K562 (cell line): ENCODE measurements around the gene UBE2R2.

ENCODE experiments used
- FOXP4 ChIP-seq: sonication (generic); formaldehyde crosslinking; IDR thresholded peaks from 2 replicates; pipeline ENCODE4 v1.8.0; 2022; ENCODE audit warnings: mild to moderate bottlenecking, missing genetic modification reagents, borderline replicate concordance
- HDAC6 ChIP-seq: IDR thresholded peaks from 2 replicates; pipeline ENCODE4 v1.6.1; 2012; ENCODE audit warnings: low read depth, mild to moderate bottlenecking, control low read depth, inconsistent platforms, low read length, moderate library complexity
- JUND ChIP-seq, 2 experiments: IDR thresholded peaks; 2 replicates in 1 of 2; 3 replicates in 1 of 2; pipeline ENCODE4 v1.6.1; 2011; ENCODE audit warnings: borderline replicate concordance in 2 of 2, low read depth in 2 of 2, low read length in 2 of 2, improper control_type of control experiment in 1 of 2, missing biosample characterization in 1 of 2, missing genetic modification characterization in 1 of 2, missing genetic modification reagents in 1 of 2
- POLR2A ChIP-seq: fragments of 450-650 bp; conservative IDR thresholded peaks from 2 replicates; pipeline ENCODE4 v1.6.1; 2016
- SP2 ChIP-seq: IDR thresholded peaks from 2 replicates; pipeline ENCODE4 v1.6.1; 2011; ENCODE audit warnings: mild to moderate bottlenecking, low read depth, low read length, moderate library complexity; ENCODE audit not compliant: poor library complexity, severe bottlenecking; ENCODE audit errors: extremely low read depth
- ZC3H4 ChIP-seq: sonication (generic); formaldehyde crosslinking; IDR thresholded peaks from 2 replicates; pipeline ENCODE4 v1.9.0; 2021; ENCODE audit warnings: missing genetic modification reagents, borderline replicate concordance
- TF ChIP-seq, protein P1 (sequence below): fragments of 150-350 bp; IDR thresholded peaks from 2 replicates; pipeline ENCODE4 v1.6.1; 2014; ENCODE audit warnings: low read depth, mild to moderate bottlenecking, low read length, borderline replicate concordance
- TF ChIP-seq, protein P2 (sequence below): fragments of 150-350 bp; conservative IDR thresholded peaks from 2 replicates; pipeline ENCODE4 v1.6.1; 2014; ENCODE audit warnings: low read length

- TF ChIP-seq POLR2A (no peak), SP2 (no peak), FOXP4 (CRISPR knock-in tag) (no peak), HDAC6 (no peak), ZC3H4 (no peak), JUND (IDR thresholded peaks at IDR 0.05; ENCODE audit: borderline replicate concordance, low read depth, low read length) (no peak), JUND (tag; IDR thresholded peaks at IDR 0.05; ENCODE audit: borderline replicate concordance, low read depth, low read length) (no peak)
- TF ChIP-seq, protein P1, sequence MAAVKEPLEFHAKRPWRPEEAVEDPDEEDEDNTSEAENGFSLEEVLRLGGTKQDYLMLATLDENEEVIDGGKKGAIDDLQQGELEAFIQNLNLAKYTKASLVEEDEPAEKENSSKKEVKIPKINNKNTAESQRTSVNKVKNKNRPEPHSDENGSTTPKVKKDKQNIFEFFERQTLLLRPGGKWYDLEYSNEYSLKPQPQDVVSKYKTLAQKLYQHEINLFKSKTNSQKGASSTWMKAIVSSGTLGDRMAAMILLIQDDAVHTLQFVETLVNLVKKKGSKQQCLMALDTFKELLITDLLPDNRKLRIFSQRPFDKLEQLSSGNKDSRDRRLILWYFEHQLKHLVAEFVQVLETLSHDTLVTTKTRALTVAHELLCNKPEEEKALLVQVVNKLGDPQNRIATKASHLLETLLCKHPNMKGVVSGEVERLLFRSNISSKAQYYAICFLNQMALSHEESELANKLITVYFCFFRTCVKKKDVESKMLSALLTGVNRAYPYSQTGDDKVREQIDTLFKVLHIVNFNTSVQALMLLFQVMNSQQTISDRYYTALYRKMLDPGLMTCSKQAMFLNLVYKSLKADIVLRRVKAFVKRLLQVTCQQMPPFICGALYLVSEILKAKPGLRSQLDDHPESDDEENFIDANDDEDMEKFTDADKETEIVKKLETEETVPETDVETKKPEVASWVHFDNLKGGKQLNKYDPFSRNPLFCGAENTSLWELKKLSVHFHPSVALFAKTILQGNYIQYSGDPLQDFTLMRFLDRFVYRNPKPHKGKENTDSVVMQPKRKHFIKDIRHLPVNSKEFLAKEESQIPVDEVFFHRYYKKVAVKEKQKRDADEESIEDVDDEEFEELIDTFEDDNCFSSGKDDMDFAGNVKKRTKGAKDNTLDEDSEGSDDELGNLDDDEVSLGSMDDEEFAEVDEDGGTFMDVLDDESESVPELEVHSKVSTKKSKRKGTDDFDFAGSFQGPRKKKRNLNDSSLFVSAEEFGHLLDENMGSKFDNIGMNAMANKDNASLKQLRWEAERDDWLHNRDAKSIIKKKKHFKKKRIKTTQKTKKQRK: no peak
- TF ChIP-seq, protein P2, sequence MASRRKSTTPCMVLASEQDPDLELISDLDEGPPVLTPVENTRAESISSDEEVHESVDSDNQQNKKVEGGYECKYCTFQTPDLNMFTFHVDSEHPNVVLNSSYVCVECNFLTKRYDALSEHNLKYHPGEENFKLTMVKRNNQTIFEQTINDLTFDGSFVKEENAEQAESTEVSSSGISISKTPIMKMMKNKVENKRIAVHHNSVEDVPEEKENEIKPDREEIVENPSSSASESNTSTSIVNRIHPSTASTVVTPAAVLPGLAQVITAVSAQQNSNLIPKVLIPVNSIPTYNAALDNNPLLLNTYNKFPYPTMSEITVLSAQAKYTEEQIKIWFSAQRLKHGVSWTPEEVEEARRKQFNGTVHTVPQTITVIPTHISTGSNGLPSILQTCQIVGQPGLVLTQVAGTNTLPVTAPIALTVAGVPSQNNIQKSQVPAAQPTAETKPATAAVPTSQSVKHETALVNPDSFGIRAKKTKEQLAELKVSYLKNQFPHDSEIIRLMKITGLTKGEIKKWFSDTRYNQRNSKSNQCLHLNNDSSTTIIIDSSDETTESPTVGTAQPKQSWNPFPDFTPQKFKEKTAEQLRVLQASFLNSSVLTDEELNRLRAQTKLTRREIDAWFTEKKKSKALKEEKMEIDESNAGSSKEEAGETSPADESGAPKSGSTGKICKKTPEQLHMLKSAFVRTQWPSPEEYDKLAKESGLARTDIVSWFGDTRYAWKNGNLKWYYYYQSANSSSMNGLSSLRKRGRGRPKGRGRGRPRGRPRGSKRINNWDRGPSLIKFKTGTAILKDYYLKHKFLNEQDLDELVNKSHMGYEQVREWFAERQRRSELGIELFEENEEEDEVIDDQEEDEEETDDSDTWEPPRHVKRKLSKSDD: no peak
These were observed 115.3 kb downstream of the UBE2R2 start for GRCh38 chr9:33932078-33932807.
